Right renal cortex interstitium (tissue), 3 donors: ENCODE measurements around the gene METTL17. TPM values are rescaled to one million over a fixed set of nuclear protein-coding genes. Genes with fewer than 3 reads are reported as not detected.

ENCODE experiments used
- DNase-seq, 3 donors: peaks; one replicate each; pipeline ENCODE4 v3.0.0-alpha.2; 2013; ENCODE audit warnings: low read depth in 3 of 3, low spot score in 2 of 3
- polyA plus RNA-seq, 3 donors: library from polyadenylated mRNA; unstranded; fragments of 120-200 nt; gene quantifications; one replicate each; pipeline ENCODE4 v1.2.1, GENCODE V29; 2013; ENCODE audit not compliant: insufficient read length in 3 of 3

The METTL17 gene
- polyA plus RNA-seq, 3 donors, result 79.7 to 89.7 (median 89.3) TPM

GRCh38 chr14:21041676-21042433 lies 52.1 kb downstream of the METTL17 start, which contains the start of gene RNASE7:
Gene RNASE7, plus strand, starts transcription at chr14:21042362. Its CDS starts 631 bp downstream, at chr14:21042993.
- DNase-seq, result no peak

DNA sequence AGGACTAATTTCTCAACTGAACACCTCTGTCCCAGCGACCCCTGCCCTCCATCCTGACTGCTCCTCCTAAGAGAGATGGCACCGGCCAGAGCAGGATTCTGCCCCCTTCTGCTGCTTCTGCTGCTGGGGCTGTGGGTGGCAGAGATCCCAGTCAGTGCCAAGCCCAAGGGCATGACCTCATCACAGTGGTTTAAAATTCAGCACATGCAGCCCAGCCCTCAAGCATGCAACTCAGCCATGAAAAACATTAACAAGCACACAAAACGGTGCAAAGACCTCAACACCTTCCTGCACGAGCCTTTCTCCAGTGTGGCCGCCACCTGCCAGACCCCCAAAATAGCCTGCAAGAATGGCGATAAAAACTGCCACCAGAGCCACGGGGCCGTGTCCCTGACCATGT lies 53.1 kb downstream of the METTL17 start:
- DNase-seq, result no peak

DNA sequence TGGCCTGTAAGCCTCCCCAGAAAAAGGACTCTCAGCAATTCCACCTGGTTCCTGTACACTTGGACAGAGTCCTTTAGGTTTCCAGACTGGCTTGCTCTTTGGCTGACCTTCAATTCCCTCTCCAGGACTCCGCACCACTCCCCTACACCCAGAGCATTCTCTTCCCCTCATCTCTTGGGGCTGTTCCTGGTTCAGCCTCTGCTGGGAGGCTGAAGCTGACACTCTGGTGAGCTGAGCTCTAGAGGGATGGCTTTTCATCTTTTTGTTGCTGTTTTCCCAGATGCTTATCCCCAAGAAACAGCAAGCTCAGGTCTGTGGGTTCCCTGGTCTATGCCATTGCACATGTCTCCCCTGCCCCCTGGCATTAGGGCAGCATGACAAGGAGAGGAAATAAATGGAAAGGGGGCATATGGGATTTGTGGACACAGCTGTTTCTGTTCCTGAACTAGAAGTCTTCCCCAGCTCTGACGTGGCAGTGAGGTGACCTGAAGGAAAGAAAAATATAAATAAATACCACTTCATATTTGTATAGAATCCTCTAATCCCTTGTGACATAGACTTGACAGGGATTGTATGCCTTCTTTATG lies 53.7 kb downstream of the METTL17 start:
- no peak for DNase-seq

- no peak for DNase-seq
These were observed 54.3 kb downstream of the METTL17 start for GRCh38 chr14:21043974-21044618.

Other genes starting within 250 kb of the METTL17 start
- gene EDDM3A, start 244.1 kb upstream of the METTL17 start, polyA plus RNA-seq, result under 1 TPM in 2 of 3 donors, not detected in 1; 0.18 to 0.28 TPM
- gene EDDM3B, start 221.6 kb upstream of the METTL17 start, polyA plus RNA-seq, result under 1 TPM; 0.14 to 0.47 (median 0.14) TPM
- gene RNASE6, start 208.7 kb upstream of the METTL17 start, polyA plus RNA-seq, result 1 to 10 TPM; 6.5 to 7.7 (median 7.4) TPM
- 100 to 1,000 TPM; 148 to 180 (median 175) TPM for gene RNASE1, start 187.1 kb upstream of the METTL17 start, polyA plus RNA-seq
- gene RNASE3, start 98.6 kb upstream of the METTL17 start, polyA plus RNA-seq, result 1 to 10 TPM in 1 of 3 donors, under 1 TPM in 1, not detected in 1; 0.44 to 1.1 TPM
- 1 to 10 TPM in 1 of 3 donors, under 1 TPM in 2; 0.86 to 1.9 (median 0.89) TPM for gene RNASE2, start 34.5 kb upstream of the METTL17 start, polyA plus RNA-seq
- gene SLC39A2, start 9.3 kb downstream of the METTL17 start, polyA plus RNA-seq, result 1 to 10 TPM; 1.3 to 3.0 (median 2.5) TPM
- 100 to 1,000 TPM; 157 to 174 (median 164) TPM for gene NDRG2, start 35.1 kb downstream of the METTL17 start, polyA plus RNA-seq
- 1 to 10 TPM; 3.0 to 4.3 (median 3.7) TPM for gene TPPP2, start 40.2 kb downstream of the METTL17 start, polyA plus RNA-seq
- under 1 TPM; 0.36 to 0.51 (median 0.38) TPM for gene RNASE13, start 44.8 kb downstream of the METTL17 start, polyA plus RNA-seq
- under 1 TPM; 0.67 to 0.96 (median 0.74) TPM for gene RNASE7, start 52.4 kb downstream of the METTL17 start, polyA plus RNA-seq
- gene RNASE8, start 67.8 kb downstream of the METTL17 start, polyA plus RNA-seq, result not detected
- gene ARHGEF40, start 80.3 kb downstream of the METTL17 start, polyA plus RNA-seq, result 10 to 100 TPM; 69.3 to 71.9 (median 70.0) TPM
- gene ZNF219, start 108.7 kb downstream of the METTL17 start, polyA plus RNA-seq, result 10 to 100 TPM; 21.5 to 23.4 (median 22.3) TPM
- 1 to 10 TPM in 2 of 3 donors, under 1 TPM in 1; 0.83 to 1.7 (median 1.0) TPM for gene TMEM253, start 111.1 kb downstream of the METTL17 start, polyA plus RNA-seq
- not detected for gene OR5AU1, start 166.1 kb downstream of the METTL17 start, polyA plus RNA-seq